ENCODE measurements around the gene ZNF432. TPM values are rescaled to one million over a fixed set of nuclear protein-coding genes. Genes with fewer than 3 reads are reported as not detected.

The ZNF432 gene
- polyA plus RNA-seq, 2 donors: 6.8 to 10.1 TPM

Other genes starting within 250 kb of the ZNF432 start
- gene ZNF577, start 160.9 kb downstream of the ZNF432 start, polyA plus RNA-seq: 1 to 10 TPM; 7.3 to 9.6 TPM
- 1 to 10 TPM; 2.2 to 5.3 TPM for gene ZNF649, start 143.8 kb downstream of the ZNF432 start, polyA plus RNA-seq
- gene ZNF613, start 121.4 kb downstream of the ZNF432 start, polyA plus RNA-seq: 1 to 10 TPM; 1.7 to 4.0 TPM
- gene ZNF350, start 62.0 kb downstream of the ZNF432 start, polyA plus RNA-seq: 1 to 10 TPM; 5.1 to 6.4 TPM
- gene ZNF615, start 40.6 kb downstream of the ZNF432 start, polyA plus RNA-seq: 1 to 10 TPM; 1.9 to 3.1 TPM
- 1 to 10 TPM; 1.0 to 2.6 TPM for gene ZNF614, start 20.5 kb downstream of the ZNF432 start, polyA plus RNA-seq
- 1 to 10 TPM; 8.1 to 8.5 TPM for gene ZNF841, start 46.9 kb upstream of the ZNF432 start, polyA plus RNA-seq
- gene ZNF616, start 91.1 kb upstream of the ZNF432 start, polyA plus RNA-seq: 1 to 10 TPM; 1.4 to 1.7 TPM
- gene ZNF836, start 122.8 kb upstream of the ZNF432 start, polyA plus RNA-seq: 1 to 10 TPM; 3.0 to 4.4 TPM
- gene PPP2R1A, start 141.2 kb upstream of the ZNF432 start, polyA plus RNA-seq: 100 to 1,000 TPM; 108 to 130 TPM
- gene ZNF766, start 220.7 kb upstream of the ZNF432 start, polyA plus RNA-seq: 1 to 10 TPM; 1.7 to 2.7 TPM
- 1 to 10 TPM; 5.7 to 6.0 TPM for gene ZNF480, start 248.3 kb upstream of the ZNF432 start, polyA plus RNA-seq